GM12872 (cell line): ENCODE data around the gene FAM149B1.

Experiments used
- TF ChIP-seq, protein P1 (sequence below): IDR thresholded peaks from 3 replicates; pipeline ENCODE4 v1.5.1; 2011; ENCODE audit warnings: low read depth, mild to moderate bottlenecking, low read length, moderate library complexity; ENCODE audit not compliant: insufficient read depth

Gene FAM149B1

GRCh38 chr10:73261362-73261995 lies 93.6 kb downstream of the FAM149B1 start:
- TF ChIP-seq, protein P1, sequence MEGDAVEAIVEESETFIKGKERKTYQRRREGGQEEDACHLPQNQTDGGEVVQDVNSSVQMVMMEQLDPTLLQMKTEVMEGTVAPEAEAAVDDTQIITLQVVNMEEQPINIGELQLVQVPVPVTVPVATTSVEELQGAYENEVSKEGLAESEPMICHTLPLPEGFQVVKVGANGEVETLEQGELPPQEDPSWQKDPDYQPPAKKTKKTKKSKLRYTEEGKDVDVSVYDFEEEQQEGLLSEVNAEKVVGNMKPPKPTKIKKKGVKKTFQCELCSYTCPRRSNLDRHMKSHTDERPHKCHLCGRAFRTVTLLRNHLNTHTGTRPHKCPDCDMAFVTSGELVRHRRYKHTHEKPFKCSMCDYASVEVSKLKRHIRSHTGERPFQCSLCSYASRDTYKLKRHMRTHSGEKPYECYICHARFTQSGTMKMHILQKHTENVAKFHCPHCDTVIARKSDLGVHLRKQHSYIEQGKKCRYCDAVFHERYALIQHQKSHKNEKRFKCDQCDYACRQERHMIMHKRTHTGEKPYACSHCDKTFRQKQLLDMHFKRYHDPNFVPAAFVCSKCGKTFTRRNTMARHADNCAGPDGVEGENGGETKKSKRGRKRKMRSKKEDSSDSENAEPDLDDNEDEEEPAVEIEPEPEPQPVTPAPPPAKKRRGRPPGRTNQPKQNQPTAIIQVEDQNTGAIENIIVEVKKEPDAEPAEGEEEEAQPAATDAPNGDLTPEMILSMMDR: no peak

DNA sequence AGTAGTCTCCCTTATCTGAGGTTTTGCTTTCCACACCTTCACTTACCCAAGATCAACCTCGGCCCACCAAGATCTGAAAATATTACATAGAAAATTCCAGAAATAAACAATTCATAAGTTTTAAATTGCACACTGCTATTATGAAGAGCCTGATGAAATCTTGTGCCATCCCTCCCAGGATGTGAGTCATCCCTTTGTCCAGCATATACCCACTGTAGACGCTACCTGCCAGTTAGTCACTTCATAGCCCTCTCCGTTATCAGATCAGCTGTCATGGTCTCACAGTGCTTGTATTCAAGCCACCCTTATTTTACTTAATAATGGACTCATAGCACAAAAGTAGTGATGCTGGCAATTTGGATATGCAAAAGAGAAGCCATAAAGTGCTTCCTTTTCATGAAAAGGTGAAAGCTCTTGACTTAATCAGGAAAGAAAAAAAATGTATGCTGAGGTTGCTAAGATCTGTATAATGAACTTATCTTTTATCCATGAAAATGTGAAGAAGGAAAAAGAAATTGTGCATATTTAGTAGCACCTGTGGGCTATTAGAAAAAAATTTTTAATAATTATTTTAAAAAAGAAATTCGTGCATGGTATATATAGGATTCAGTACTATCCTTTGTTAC lies 94.3 kb downstream of the FAM149B1 start:
- TF ChIP-seq, protein P1: no peak

- TF ChIP-seq, protein P1: no peak
These were observed 95.1 kb downstream of the FAM149B1 start for GRCh38 chr10:73262880-73263555.

DNA sequence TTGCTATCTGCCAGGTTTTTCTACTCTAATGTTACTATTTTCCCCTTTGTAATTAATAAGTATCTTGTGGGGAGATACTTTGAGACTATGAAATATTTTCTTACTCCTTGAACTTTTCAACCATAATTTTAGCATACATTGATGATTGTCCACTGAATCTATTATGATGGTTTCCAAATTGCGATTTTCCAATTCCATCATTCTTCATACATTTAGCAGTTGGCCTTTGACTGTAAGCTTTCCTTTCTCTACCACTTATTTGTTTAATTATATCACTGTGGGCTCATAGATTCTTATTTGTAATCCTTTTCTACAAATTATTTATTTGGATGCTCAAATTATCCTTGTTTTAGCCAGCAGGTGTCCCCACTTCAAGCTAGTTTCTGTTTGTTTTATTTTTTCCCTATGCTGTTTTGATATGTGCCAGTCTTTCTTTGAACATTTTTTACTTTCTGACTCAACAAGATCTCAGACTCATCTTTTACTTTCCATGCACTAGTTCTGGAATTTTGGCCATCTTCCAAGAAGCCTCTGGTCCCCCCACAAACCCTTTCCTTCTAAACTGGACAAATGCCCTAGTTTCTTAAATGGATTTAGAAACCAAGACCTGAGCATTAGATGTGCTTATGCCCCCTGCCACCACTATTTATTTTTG lies 95.9 kb downstream of the FAM149B1 start:
- TF ChIP-seq, protein P1: peak; percentile 47; the same call in 2 of the 3 replicates

DNA sequence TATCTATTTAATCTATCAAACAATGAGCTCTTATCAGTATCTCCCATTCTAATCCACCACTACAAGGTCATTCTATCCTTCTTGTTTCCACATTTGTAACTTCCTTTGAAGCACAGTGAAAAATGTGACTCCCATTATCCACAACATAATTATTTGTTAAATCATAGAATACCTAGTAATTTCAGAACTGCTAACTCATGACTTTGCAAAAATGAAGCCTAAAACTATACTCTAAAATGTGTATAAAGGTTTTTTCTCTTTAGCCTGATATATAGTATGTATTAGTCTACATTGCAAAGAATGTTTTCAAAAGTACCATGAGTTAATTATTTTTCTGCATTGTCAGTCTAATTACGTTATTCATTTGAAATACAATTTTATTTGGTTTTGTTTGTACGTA lies 96.5 kb downstream of the FAM149B1 start:
- TF ChIP-seq, protein P1: no peak

DNA sequence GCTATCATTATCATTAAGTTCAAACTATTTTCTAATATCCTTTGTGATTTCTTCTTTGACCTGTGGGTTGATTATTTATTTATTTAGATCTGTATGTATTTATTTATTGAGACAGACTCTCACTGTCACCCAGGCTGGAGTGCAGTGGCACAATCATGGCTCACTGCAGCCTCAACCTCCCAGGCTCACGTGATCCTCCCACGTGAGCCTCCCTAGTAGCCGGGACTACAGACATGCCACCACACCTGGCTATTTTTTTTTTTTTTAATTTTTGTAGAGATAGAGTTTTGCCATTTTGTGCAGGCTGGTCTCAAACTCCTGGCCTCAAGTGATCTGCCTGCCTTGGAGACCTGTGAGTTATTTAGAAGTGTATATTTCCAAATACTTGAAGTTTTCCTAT lies 113.2 kb downstream of the FAM149B1 start:
- TF ChIP-seq, protein P1: no peak

GRCh38 chr10:73287441-73287840 lies 119.5 kb downstream of the FAM149B1 start:
- TF ChIP-seq, protein P1: no peak
